H1 (cell line): Measurements from ENCODE around the gene QSER1. TPM values are rescaled to one million over a fixed set of nuclear protein-coding genes. Genes with fewer than 3 reads are reported as not detected.

Source experiments
- CTCF ChIA-PET: fragments of 300-600 bp; sonication (Branson Sonifier 250); formaldehyde crosslinking; loops from one replicate; lab custom pipeline; 2021; ENCODE audit not compliant: partially characterized antibody; lab: Charles Lee
- POLR2A ChIA-PET: fragments of 300-600 bp; sonication (Branson Sonifier 250); formaldehyde crosslinking; loops from one replicate; lab custom pipeline; 2021; ENCODE audit warnings: inconsistent platforms; ENCODE audit not compliant: partially characterized antibody; lab: Charles Lee
- DNase-seq, 2 experiments: peaks; one replicate each; pipeline versions ENCODE4 v3.0.0 to v3.0.0-alpha.2; 2010 to 2022; ENCODE audit warnings: low spot score in 2 of 2, low read depth in 1 of 2, mixed read lengths in 1 of 2
- FAIRE-seq: peaks from 2 replicates; lab custom pipeline; 2011; peaks lifted over from hg19 to GRCh38; lab: Jason Lieb, UNC
- H2AFZ ChIP-seq: 2 replicates; pipeline ENCODE4 v1.8.1; 2012; ENCODE audit warnings: low read length, inconsistent platforms
- H2AK5ac ChIP-seq: 2 replicates; pipeline ENCODE4 v1.6.1; 2013; ENCODE audit warnings: low read depth, low read length
- H2BK120ac ChIP-seq: replicated peaks from 2 replicates; pipeline ENCODE3; 2013; ENCODE audit warnings: low read depth, low read length, inconsistent platforms
- H2BK12ac ChIP-seq: 2 replicates; pipeline ENCODE4 v1.6.1; 2013; ENCODE audit warnings: low read depth, low read length
- H2BK15ac ChIP-seq: 2 replicates; pipeline ENCODE4 v1.6.1; 2013; ENCODE audit warnings: low read length
- H2BK20ac ChIP-seq: 2 replicates; pipeline ENCODE4 v1.6.1; 2013; ENCODE audit warnings: low read length
- H2BK5ac ChIP-seq: 2 replicates; pipeline ENCODE4 v1.6.1; 2013; ENCODE audit warnings: low read depth, low read length
- H3K14ac ChIP-seq: 2 replicates; pipeline ENCODE4 v1.6.1; 2013; ENCODE audit warnings: inconsistent platforms; ENCODE audit not compliant: insufficient read length
- H3K18ac ChIP-seq: 2 replicates; pipeline ENCODE4 v1.6.1; 2013; ENCODE audit warnings: low read length; ENCODE audit errors: extremely low read depth
- H3K23ac ChIP-seq: 2 replicates; pipeline ENCODE4 v1.6.1; 2013; ENCODE audit warnings: inconsistent platforms; ENCODE audit not compliant: insufficient read length
- H3K23me2 ChIP-seq: 2 replicates; pipeline ENCODE4 v1.6.1; 2013; ENCODE audit warnings: low read depth, low read length
- H3K27ac ChIP-seq: 2 replicates; pipeline ENCODE4 v1.6.1; 2011; ENCODE audit warnings: low read depth, low read length, inconsistent platforms
- H3K27me3 ChIP-seq, 4 experiments: replicated peaks in 1 of 4; 1 replicate in 1 of 4; 2 replicates in 3 of 4; pipeline versions ENCODE4 v1.6.1 to v1.8.1; 2011 to 2013; ENCODE audit warnings: low read length in 3 of 4, mild to moderate bottlenecking in 3 of 4, inconsistent platforms in 2 of 4, mixed read lengths in 2 of 4, moderate library complexity in 1 of 4; ENCODE audit not compliant: control insufficient read depth in 3 of 4, insufficient read depth in 3 of 4; ENCODE audit errors: extremely low read depth in 1 of 4
- H3K36me3 ChIP-seq, 4 experiments: 2 replicates each; pipeline versions ENCODE4 v1.6.1 to v1.8.1; 2011 to 2013; ENCODE audit warnings: mild to moderate bottlenecking in 4 of 4, low read length in 3 of 4, moderate library complexity in 2 of 4, control low read depth in 1 of 4, inconsistent platforms in 1 of 4; ENCODE audit not compliant: insufficient read depth in 4 of 4, control insufficient read depth in 2 of 4
- H3K4ac ChIP-seq: replicated peaks from 2 replicates; pipeline ENCODE3; 2013; ENCODE audit warnings: low read length, low read depth, mixed read lengths, inconsistent platforms; ENCODE audit not compliant: insufficient read length
- H3K4me1 ChIP-seq, 4 experiments: replicated peaks in 1 of 4; 1 replicate in 1 of 4; 2 replicates in 3 of 4; pipeline versions ENCODE4 v1.6.1 to v1.8.1; 2011 to 2013; ENCODE audit warnings: low read length in 3 of 4, inconsistent platforms in 2 of 4, mixed read lengths in 1 of 4; ENCODE audit not compliant: insufficient read depth in 4 of 4, control insufficient read depth in 3 of 4
- H3K4me2 ChIP-seq, 2 experiments: 2 replicates each; pipeline versions ENCODE4 v1.6.1 to v1.8.1; 2011 to 2013; ENCODE audit warnings: low read depth in 2 of 2, low read length in 2 of 2, control low read depth in 1 of 2, inconsistent platforms in 1 of 2, mild to moderate bottlenecking in 1 of 2; ENCODE audit not compliant: insufficient read depth in 1 of 2
- H3K4me3 ChIP-seq, 4 experiments: fragments of 200-600, 300-600 bp in 1 of 4; sonication (generic), shearing (Covaris generic), sonication (Bioruptor Twin) in 1 of 4; 2 replicates each; pipeline versions ENCODE4 v1.5.1 to v1.8.1; 2011 to 2016; ENCODE audit warnings: low read length in 4 of 4, low read depth in 3 of 4, control low read depth in 2 of 4, inconsistent platforms in 2 of 4, mild to moderate bottlenecking in 2 of 4, mixed read lengths in 1 of 4, moderate library complexity in 1 of 4; ENCODE audit not compliant: insufficient read depth in 2 of 4; ENCODE audit errors: extremely low read depth in 1 of 4
- H3K56ac ChIP-seq: replicated peaks from 2 replicates; pipeline ENCODE3; 2013; ENCODE audit warnings: low read depth, mild to moderate bottlenecking, mixed read lengths, low read length, inconsistent platforms; ENCODE audit not compliant: insufficient read length
- H3K79me1 ChIP-seq: 2 replicates; pipeline ENCODE4 v1.6.1; 2013; ENCODE audit warnings: low read depth, low read length, control low read depth
- H3K79me2 ChIP-seq, 2 experiments: 2 replicates each; pipeline versions ENCODE4 v1.6.1 to v1.8.1; 2012 to 2013; ENCODE audit warnings: low read length in 2 of 2, mild to moderate bottlenecking in 2 of 2, inconsistent platforms in 1 of 2; ENCODE audit not compliant: insufficient read depth in 2 of 2, control insufficient read depth in 1 of 2
- H3K9ac ChIP-seq, 4 experiments: replicated peaks in 1 of 4; 1 replicate in 1 of 4; 2 replicates in 3 of 4; pipeline versions ENCODE4 v1.6.1 to v1.8.1; 2011 to 2013; ENCODE audit warnings: low read depth in 3 of 4, low read length in 3 of 4, control low read depth in 2 of 4, mild to moderate bottlenecking in 2 of 4, moderate library complexity in 2 of 4, inconsistent platforms in 1 of 4; ENCODE audit errors: extremely low read depth in 1 of 4
- H3K9me3 ChIP-seq, 2 experiments: 2 replicates each; pipeline versions ENCODE4 v1.6.1 to v1.8.1; 2012 to 2013; ENCODE audit warnings: mild to moderate bottlenecking in 2 of 2, moderate library complexity in 2 of 2, control low read depth in 1 of 2, inconsistent platforms in 1 of 2, low read depth in 1 of 2, low read length in 1 of 2, mixed read lengths in 1 of 2; ENCODE audit not compliant: insufficient read depth in 2 of 2
- H4K20me1 ChIP-seq, 2 experiments: replicated peaks in 1 of 2; 2 replicates each; pipeline versions ENCODE3 to v1.8.1; 2011 to 2013; ENCODE audit warnings: inconsistent platforms in 2 of 2, low read length in 2 of 2, mild to moderate bottlenecking in 1 of 2; ENCODE audit not compliant: insufficient read depth in 2 of 2, control insufficient read depth in 1 of 2
- H4K5ac ChIP-seq: 2 replicates; pipeline ENCODE4 v1.6.1; 2013; ENCODE audit warnings: low read length, low read depth, mixed read lengths, inconsistent platforms; ENCODE audit not compliant: insufficient read length
- H4K8ac ChIP-seq: 2 replicates; pipeline ENCODE4 v1.8.0; 2013; ENCODE audit warnings: mild to moderate bottlenecking, moderate library complexity, low read length, inconsistent platforms; ENCODE audit not compliant: insufficient read depth; ENCODE audit errors: extremely low read depth
- H4K91ac ChIP-seq: replicated peaks from 2 replicates; pipeline ENCODE3; 2013; ENCODE audit warnings: low read length, mixed read lengths, inconsistent platforms; ENCODE audit not compliant: insufficient read length
- FOSL1 ChIP-seq: IDR thresholded peaks from 2 replicates; pipeline ENCODE4 v1.6.1; 2011; ENCODE audit warnings: mild to moderate bottlenecking, low read depth, low read length, moderate library complexity; ENCODE audit not compliant: insufficient read depth
- HDAC6 ChIP-seq: IDR thresholded peaks from one replicate; pipeline ENCODE4 v1.7.1; 2012; ENCODE audit warnings: low read depth, mild to moderate bottlenecking, inconsistent platforms, low read length, moderate library complexity
- KDM5A ChIP-seq: fragments of 200-600 bp; IDR thresholded peaks from 2 replicates; pipeline ENCODE4 v1.7.1; 2012; ENCODE audit warnings: mild to moderate bottlenecking, low read length, inconsistent platforms, mixed read lengths
- NANOG ChIP-seq: IDR thresholded peaks from 2 replicates; pipeline ENCODE4 v1.6.1; 2011; ENCODE audit warnings: low read length, low read depth, mild to moderate bottlenecking, inconsistent platforms; ENCODE audit not compliant: insufficient read depth, poor library complexity, severe bottlenecking
- RAD21 ChIP-seq, 2 experiments: IDR thresholded peaks in 1 of 2; conservative IDR thresholded peaks in 1 of 2; 2 replicates each; pipeline ENCODE4 v1.6.1; 2011; ENCODE audit warnings: low read depth in 2 of 2, low read length in 2 of 2, improper control_type of control experiment in 1 of 2, inconsistent platforms in 1 of 2, mild to moderate bottlenecking in 1 of 2, moderate library complexity in 1 of 2
- RFX5 ChIP-seq: IDR thresholded peaks from 2 replicates; pipeline ENCODE4 v1.6.1; 2011; ENCODE audit warnings: low read depth, low read length, improper control_type of control experiment, borderline replicate concordance
- SIN3A ChIP-seq, 2 experiments: IDR thresholded peaks in 1 of 2; conservative IDR thresholded peaks in 1 of 2; 2 replicates each; pipeline ENCODE4 v1.6.1; 2011 to 2012; ENCODE audit warnings: low read length in 2 of 2, improper control_type of control experiment in 1 of 2, low read depth in 1 of 2, mild to moderate bottlenecking in 1 of 2
- SP2 ChIP-seq: IDR thresholded peaks from 2 replicates; pipeline ENCODE4 v1.6.1; 2012; ENCODE audit warnings: mild to moderate bottlenecking, low read length, inconsistent platforms
- TAF1 ChIP-seq: IDR thresholded peaks from 2 replicates; pipeline ENCODE4 v1.6.1; 2011; ENCODE audit warnings: mild to moderate bottlenecking, low read depth, low read length
- WGBS, 2 experiments: shearing (Covaris generic) in 1 of 2; methylation state at CpG; one replicate each; pipeline versions ENCODE4 v1.1.6 to v1.1.7; 2013 to 2015; ENCODE audit warnings: low lambda C conversion rate in 2 of 2, mixed read lengths in 2 of 2, inconsistent platforms in 1 of 2, low coverage in 1 of 2, missing lambda C conversion rate in 1 of 2; ENCODE audit not compliant: insufficient replicate concordance in 2 of 2, insufficient coverage in 1 of 2, insufficient read length in 1 of 2; ENCODE audit errors: extremely low coverage in 1 of 2, missing lambda C conversion rate in 1 of 2; 5-methylcytosine and 5-hydroxymethylcytosine counted together
- polyA plus RNA-seq, 7 experiments: library from polyadenylated mRNA; depleted of rRNA in 3 of 7; stranded (reverse) in 5 of 7; unstranded in 2 of 7; fragments of >200 nt in 5 of 7; fragments of 200-250 nt in 2 of 7; gene quantifications; 1 replicate in 5 of 7; 2 replicates in 1 of 7; 4 replicates in 1 of 7; pipeline versions ENCODE4 v1.2.1 to v1.2.3, GENCODE V29; 2011 to 2013; ENCODE audit warnings: missing spikeins in 2 of 7, mixed read lengths in 2 of 7
- total RNA-seq: library from RNA; stranded (reverse); fragmentation: NEBNext Ultra II Directional; extraction: Animal tissue kit (Norgen Biotek cat#: 25700); gene quantifications from 2 replicates; pipeline ENCODE4 v1.2.1, GENCODE V29; 2021

Gene QSER1
- total and polyA plus RNA-seq, 2 of the 8 experiments (the other 6 are each of a cell fraction or from before 2014, with no cell fraction given), result 29.3 to 117 TPM

- Histone ChIP-seq H3K56ac (no peak overlapping the region), H3K27me3 (peaks cover 0 to 4% (median 2%) of the 10 kb centered on the region in 4 experiments; a peak in 2 of 7 replicates), H3K4me1 (peaks cover 2 to 6% (median 3%) of the 10 kb centered on the region in 4 experiments; a peak in 6 of 7 replicates), H3K27ac (no peak overlapping the region), H2AFZ (no peak overlapping the region), H2BK15ac (no peak overlapping the region), H4K20me1 (no peaks in the 10 kb centered on the region), H3K18ac (no peak overlapping the region), H3K9ac (no peak overlapping the region), H3K14ac (no peak overlapping the region), H3K36me3 (no peaks in the 10 kb centered on the region), H2AK5ac (no peak overlapping the region), H3K79me1 (no peaks in the 10 kb centered on the region), H3K79me2 (no peaks in the 10 kb centered on the region), H3K4ac (no peak overlapping the region), H2BK120ac (no peak overlapping the region), H3K4me2 (no peak overlapping the region), H2BK12ac (no peak overlapping the region), H4K8ac (no peak overlapping the region), H3K23ac (no peak overlapping the region), H3K9me3 (no peaks in the 10 kb centered on the region), H4K91ac (no peak overlapping the region), H3K23me2 (no peaks in the 10 kb centered on the region), H3K4me3 (no peak overlapping the region), H4K5ac (no peak overlapping the region), H2BK20ac (no peak overlapping the region), H2BK5ac (no peak overlapping the region)
- TF ChIP-seq RAD21 (IDR thresholded peaks at IDR 0.05 in 1 of 2, conservative IDR thresholded peaks at IDR 0.05 in 1 of 2; ENCODE audit: low read depth in 2 of 2, low read length in 2 of 2), result no peak
- TF ChIP-seq HDAC6, result no peak
- no peak for TF ChIP-seq SP2
- no peak for TF ChIP-seq FOSL1
- TF ChIP-seq NANOG, result no peak
- TF ChIP-seq TAF1, result no peak
- TF ChIP-seq RFX5, result no peak
- TF ChIP-seq SIN3A (conservative IDR thresholded peaks at IDR 0.05 in 1 of 2, IDR thresholded peaks at IDR 0.05 in 1 of 2; ENCODE audit: low read depth in 1 of 2, low read length in 2 of 2), result no peak
- no peak for TF ChIP-seq KDM5A
- FAIRE-seq (no peak), DNase-seq (no peak)
- 83% methylated on average over 1 of the region's 1 CpG; no CpG with 5 or more reads in 1 of the 2 experiments for WGBS, 2 experiments
- ChIA-PET CTCF (interaction anchor here (0.6 to 2.0 kb wide), 2 partner anchors 44 to 753 kb away, joined by 3 to 8 read pairs; no protein-coding TSS in a partner anchor), POLR2A (no interaction called here)
These were observed 128.9 kb downstream of the QSER1 start for GRCh38 chr11:33021501-33021900.
